RPMI7951 (cell line): ENCODE measurements around the gene USP28. TPM values are rescaled to one million over a fixed set of nuclear protein-coding genes. Genes with fewer than 3 reads are reported as not detected.
"Not testable (repeated sequence)": the region's sequence is repeated elsewhere in the genome, so short reads cannot be mapped to it uniquely, and the experiment has no call there.

Experiments
- DNase-seq: peaks from one replicate; pipeline ENCODE4 v3.0.0-alpha.2; 2012; ENCODE audit warnings: low read depth
- total RNA-seq: library from RNA; depleted of rRNA; stranded (reverse); fragments of >200 nt; shearing (Covaris generic); gene quantifications from 2 replicates; pipeline ENCODE4 v1.2.3, GENCODE V29; 2014; rRNA removed

The USP28 gene
- 44.0 and 51.2 TPM in 2 replicates for total RNA-seq

DNA sequence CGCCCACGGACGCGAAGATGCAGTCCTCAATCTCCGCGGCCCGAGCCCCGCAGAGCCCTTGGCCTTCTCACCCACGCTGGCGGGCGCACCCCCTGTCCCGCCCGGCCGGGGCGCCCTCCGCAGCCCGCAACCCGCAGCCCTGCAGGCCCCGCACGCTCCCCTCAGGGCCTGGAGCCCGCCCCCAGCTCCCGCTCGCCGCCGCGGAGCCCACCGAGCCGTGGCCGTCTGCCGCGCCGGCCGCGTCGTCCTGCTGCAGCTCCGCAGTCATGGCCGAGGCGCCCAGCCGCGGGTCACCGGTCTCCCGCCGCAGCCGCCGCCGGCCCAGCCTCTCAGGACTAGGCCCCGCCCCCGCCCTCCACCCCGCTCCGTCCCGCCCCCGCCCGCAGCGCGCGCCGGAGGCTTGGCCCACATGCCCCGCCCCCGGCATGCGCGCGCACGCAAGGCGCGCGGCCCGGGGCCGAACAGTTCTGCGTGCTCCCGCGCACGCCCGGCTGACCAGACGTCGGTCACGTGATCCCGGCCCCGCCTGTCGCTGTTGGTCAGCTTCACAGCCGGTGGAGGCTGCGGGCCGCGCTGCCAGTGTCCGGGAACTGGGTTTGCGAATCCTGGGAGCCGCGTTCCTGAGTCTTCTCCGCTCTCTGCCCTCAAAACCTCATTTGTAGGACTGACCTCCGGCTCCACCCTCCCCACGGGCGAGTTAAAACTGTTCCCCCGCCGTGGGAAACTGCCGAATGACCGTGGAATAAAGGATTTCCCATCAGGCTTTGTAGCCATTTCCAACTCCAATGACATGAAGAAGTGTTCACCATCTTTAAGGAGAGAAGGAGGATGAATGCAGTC lies at the start of gene USP28:
USP28 (minus strand) TSS at position 339 of the 840 bp plus-strand sequence; CDS start at position 268, 71 bp downstream.
- DNase-seq: peak; percentile 95

DNA sequence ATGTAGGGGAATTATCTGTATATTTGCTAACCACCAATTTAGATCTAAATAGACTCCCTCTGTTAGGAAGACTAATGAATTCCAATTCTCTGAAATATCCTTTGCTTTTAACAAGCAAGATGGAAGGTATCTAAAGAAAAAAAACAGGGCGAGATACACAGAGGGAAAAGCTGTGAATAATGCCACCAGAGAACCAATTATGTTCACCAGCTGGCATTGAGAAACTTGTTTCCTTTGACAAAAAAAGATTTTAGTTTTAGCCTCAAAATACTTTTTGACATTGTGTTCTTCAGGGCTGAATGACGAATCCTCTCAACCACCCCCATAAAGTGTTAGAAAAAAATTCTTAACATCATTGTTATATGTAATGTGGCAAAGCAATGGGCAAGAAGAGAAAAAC lies 48.2 kb upstream of the USP28 start:
- DNase-seq: no peak

DNA sequence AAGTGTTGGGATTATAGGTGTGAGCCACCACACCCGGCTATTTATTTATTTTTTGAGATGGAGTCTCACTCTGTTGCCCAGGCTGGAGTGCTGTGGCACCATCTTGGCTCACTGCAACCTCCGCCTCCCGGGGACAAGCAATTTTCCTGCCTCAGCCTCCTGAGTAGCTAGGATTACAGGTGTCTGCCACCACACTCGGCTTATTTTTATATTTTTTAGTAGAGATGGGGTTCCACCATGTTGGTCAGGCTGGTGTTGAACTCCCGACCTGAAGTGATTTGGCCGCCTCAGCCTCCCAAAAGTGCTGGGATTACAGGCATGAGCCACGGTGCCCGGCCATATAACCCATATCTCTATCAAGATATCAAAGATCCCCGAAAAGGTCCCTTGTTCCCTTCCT lies 36.1 kb upstream of the USP28 start:
- not testable (repeated sequence) for DNase-seq

DNA sequence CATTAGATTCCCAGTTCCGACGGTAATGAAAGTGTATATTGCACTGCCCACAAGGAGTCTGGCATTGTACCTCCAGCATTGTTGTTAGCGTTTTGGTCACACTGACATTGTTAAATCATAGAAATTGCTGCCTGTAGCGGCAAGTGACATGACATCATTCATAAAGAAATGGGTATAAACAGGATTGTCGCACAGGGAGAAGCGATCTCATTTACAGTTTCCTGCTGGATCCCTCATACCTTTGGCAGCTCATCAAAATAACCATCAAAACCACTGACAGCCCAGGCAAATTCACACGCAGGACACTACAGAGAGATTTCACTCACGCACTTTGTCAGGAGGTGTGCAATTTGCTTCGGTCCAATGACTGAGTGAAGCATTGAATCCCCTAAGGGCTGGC lies 32.7 kb upstream of the USP28 start:
- no peak for DNase-seq

DNA sequence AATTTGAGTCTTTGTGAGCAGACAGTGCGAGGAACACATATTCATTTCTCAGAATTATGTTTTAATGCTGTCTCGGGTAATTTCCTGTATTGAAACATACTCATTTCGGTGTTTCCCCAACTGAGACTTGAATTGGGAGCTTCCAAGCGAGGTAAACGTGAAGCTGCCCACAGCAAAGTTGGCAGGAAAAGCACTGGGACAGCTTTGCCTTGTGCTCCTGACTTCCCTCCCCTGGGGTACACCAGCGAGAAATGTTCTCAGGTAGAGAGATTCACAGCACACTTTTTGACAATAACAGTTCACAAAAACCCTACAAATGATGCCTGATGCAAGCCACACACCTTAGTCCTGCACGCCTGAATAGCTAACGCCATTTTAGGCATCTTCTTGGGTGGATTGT lies 32.3 kb upstream of the USP28 start:
- DNase-seq: no peak

- no peak for DNase-seq
Measured at GRCh38 chr11:113907152-113907551, 31.8 kb upstream of the USP28 start.

- DNase-seq: no peak
Measured at GRCh38 chr11:113906516-113906915, 31.1 kb upstream of the USP28 start.

- no peak for DNase-seq
Measured at GRCh38 chr11:113906038-113906437, 30.7 kb upstream of the USP28 start.

DNA sequence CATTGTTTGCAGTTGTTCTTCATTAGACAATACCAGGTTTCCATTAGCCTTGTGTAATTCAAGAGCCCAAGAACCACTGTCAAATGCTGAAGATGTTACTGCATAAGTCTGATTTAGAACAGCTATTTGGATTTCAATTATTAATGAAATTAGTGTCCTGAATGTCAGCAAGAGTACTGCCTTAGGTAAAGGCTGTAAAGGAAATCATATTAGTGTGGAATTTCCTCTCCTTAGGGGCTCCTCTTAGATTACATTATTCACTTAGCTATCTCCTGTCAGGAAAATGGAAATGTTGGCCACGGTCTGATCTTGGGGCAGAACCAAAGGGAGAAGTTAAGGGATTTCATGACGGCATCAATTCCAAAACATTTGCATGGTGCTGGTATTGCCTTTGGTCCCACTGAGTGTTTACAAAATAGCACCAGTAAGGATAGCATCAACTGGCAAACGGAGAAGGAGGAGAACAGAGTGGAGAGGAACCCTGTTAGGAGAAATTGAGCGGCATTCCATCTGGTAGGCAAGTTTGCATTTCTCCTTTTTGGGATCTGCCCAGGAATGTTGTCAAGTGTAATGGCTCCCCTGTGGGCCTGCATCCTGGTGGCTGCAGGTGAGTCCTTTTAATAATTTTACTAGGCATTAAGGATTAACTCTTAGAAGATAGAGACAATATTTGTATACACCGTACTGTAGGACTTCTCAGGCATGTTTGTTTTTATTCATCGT lies 29.2 kb upstream of the USP28 start, which contains the start of gene HTR3B:
HTR3B (plus strand) TSS at position 418 of the 723 bp plus-strand sequence; CDS start at position 556, 138 bp downstream.
- no peak for DNase-seq

GRCh38 chr11:113901141-113901540 lies 25.8 kb upstream of the USP28 start:
- no peak for DNase-seq

DNA sequence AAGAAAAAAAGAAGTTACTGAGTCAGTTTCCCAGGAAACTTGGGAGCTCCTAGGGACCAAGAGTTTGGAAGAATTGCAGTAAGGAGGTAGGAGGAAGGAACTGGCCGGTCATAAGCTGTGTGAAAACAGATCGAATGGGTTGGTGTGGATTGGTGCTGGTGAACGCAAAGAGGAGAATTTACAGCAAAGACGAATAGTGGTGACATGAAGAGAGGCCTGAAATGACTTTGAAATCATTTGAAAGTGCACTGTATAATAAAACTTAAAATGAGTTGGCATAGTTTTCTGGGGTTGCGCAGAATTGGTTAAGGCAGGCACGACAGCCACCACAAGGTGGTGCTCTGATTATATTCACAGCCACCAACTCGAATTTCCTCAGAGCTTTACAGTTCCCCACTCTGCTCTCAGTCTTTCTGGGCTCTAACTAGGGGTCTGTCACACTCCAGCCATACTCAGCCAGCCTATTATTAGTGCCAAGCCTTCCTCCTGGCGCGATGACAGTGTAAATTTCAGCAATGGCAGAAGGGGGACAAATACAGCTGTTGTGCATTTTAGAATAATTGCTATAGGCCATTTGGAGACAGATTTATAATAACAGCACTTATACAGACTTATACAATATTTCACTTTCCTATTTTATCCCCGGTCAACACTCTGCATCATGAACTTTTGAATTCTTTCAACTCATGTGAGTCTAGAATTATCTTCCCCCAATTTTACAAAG lies 20.9 kb upstream of the USP28 start:
- peak; percentile 34 for DNase-seq

- peak; percentile 37 for DNase-seq
Measured at GRCh38 chr11:113895367-113896155, 20.2 kb upstream of the USP28 start.

DNA sequence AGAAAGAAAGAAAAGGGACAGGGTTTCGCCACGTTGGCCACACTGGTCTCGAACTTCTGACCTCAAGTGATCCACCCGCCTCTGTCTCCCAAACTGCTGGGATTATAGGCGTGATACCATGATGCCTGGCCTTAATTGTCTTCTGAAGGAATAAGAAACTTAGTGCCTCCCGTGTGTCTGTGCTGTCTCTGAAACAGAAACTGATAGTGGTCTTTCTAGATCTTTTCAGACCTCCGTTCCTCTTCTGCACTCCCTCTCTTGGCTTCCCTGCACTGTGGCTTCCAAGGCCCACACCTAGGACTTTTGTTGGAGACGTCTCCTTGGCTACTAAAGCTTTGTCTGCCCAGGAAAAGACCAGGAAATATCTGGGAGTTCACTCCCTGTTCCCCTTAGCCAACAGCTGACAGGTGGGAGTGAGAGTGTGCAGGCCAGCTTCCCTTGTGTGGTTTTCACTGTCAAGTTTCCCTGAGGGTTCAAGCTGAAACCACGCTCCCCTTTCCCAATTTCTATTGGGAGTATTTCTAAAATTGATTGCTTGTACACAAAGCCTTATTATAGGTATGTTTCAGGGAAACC lies 19.1 kb upstream of the USP28 start:
- no peak for DNase-seq

DNA sequence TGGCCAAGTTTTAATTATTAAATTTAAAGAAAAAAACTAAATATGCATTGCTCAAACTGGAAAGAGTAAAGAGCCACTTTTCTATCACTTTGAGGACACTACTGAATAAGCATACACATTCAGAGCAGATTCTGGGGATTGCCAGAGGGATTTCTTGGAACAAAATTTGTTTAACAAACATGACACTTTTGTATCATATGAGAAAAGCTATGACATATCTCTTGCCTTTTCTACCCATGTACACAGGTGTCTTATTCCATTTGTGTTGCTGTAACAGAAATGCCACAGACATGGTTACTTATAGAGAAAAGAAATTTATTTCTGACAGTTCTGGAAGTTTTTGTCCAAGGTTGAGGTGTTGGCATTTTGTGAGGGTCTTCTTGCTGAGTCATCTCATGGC lies 13.5 kb upstream of the USP28 start:
- DNase-seq: no peak

DNA sequence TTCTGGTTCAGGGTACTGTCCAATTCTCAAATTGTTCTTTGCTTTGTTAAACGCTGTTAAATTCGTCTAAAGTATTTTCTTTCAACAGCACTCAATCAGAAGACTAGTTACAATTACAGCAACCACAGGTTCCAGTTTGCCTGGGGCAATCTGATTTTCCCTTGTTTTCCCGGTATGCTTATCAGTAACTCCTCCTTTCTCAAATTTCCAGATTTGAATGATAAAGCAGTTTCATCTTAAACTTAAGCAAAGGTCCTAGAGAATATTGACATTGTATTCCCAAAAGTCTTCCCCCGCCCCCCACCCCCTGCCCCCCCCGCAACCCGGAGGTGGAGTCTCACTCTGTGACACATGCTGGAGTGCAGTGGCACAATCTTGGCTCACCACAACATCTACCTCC lies 10.5 kb upstream of the USP28 start:
- DNase-seq: peak; percentile 70

GRCh38 chr11:113884361-113884836 lies 9.0 kb upstream of the USP28 start:
- DNase-seq: peak; percentile 49

DNA sequence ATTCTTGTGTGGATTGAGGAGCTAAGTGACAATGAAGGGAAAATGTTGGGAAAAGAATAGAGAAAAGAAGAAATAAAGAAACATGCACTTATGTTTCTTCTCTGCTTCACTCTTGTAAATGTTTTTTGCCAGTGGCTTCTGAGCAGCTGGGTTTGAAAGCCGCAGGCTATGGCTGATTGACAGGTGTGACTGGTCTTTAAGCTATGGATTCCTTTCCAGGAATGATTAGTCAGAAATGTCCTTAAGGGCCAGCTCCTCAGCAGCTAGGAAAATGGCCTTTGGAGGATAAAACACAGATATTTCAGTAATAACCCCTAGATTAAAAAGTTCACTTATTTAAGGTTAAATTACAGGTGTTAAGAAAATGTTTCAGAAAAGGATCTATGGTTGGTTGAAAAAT lies 6.5 kb upstream of the USP28 start:
- peak; percentile 59 for DNase-seq

DNA sequence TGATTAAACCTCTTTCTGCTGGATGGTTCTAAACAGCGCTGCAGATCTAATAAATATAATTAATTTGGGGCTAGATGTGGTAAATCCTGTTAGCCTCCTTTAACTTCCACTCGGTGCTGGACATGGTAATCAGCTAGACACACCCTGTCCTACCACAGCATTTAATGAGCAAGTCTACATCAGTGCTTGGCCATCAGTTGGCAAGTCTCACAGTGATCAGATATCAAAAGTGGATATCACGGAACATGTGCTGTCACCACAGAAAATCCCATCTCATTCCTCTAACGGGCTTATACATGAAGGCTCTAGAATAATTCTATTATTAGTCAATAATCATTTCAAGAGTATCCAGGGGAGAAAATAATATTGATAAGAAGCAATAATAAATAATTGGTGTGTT lies 5.6 kb upstream of the USP28 start:
- DNase-seq: no peak

- not testable (repeated sequence) for DNase-seq
Measured at GRCh38 chr11:113879446-113879845, 4.1 kb upstream of the USP28 start.

GRCh38 chr11:113877670-113878055 lies 2.3 kb upstream of the USP28 start:
- DNase-seq: no peak
